ENCODE measurements around the gene MAP4K2. TPM values are rescaled to one million over a fixed set of nuclear protein-coding genes. Genes with fewer than 3 reads are reported as not detected.

MAP4K2 gene
- total and polyA plus RNA-seq, 2 of the 13 experiments (the other 11 are each of a cell fraction or from before 2014, with no cell fraction given) = 8.3 to 17.6 TPM

DNA sequence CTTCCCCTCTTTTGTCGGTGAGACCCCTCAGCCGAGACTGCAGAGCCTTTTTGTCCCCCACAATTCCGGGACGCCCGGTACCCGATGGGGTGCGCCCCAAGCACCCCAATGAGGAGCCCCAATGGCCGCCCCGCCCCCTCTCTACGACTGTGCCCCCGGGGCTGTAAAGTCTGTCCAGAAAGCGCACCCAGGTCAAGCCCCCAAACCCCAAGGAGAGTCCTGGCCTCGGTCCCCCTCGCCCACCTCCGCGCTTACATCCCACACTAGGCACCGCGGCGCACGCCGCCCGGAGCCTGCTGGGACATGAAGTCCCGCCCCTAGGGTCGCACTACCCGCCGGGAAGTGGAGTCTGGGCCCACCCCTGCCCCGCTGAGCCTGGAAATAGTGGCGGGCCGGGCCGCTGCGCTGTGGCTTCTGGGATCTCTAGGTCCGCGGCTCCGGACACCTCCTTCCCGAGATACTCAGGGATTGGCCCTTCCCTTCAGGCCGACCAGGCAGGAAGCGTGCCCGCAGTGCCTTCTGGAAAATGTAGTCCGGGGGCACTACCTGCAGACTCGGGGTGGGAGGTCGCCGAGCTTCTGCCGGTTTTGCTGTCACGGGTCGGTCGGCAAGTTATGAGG, 7.4 kb upstream of the MAP4K2 start, which contains the start of gene MEN1 (continued):
- TF ChIP-seq, protein P1, sequence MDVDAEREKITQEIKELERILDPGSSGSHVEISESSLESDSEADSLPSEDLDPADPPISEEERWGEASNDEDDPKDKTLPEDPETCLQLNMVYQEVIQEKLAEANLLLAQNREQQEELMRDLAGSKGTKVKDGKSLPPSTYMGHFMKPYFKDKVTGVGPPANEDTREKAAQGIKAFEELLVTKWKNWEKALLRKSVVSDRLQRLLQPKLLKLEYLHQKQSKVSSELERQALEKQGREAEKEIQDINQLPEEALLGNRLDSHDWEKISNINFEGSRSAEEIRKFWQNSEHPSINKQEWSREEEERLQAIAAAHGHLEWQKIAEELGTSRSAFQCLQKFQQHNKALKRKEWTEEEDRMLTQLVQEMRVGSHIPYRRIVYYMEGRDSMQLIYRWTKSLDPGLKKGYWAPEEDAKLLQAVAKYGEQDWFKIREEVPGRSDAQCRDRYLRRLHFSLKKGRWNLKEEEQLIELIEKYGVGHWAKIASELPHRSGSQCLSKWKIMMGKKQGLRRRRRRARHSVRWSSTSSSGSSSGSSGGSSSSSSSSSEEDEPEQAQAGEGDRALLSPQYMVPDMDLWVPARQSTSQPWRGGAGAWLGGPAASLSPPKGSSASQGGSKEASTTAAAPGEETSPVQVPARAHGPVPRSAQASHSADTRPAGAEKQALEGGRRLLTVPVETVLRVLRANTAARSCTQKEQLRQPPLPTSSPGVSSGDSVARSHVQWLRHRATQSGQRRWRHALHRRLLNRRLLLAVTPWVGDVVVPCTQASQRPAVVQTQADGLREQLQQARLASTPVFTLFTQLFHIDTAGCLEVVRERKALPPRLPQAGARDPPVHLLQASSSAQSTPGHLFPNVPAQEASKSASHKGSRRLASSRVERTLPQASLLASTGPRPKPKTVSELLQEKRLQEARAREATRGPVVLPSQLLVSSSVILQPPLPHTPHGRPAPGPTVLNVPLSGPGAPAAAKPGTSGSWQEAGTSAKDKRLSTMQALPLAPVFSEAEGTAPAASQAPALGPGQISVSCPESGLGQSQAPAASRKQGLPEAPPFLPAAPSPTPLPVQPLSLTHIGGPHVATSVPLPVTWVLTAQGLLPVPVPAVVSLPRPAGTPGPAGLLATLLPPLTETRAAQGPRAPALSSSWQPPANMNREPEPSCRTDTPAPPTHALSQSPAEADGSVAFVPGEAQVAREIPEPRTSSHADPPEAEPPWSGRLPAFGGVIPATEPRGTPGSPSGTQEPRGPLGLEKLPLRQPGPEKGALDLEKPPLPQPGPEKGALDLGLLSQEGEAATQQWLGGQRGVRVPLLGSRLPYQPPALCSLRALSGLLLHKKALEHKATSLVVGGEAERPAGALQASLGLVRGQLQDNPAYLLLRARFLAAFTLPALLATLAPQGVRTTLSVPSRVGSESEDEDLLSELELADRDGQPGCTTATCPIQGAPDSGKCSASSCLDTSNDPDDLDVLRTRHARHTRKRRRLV (CRISPR knock-in tag; IDR thresholded peaks at IDR 0.05) = peak; percentile 51; the same call in 1 of the 2 replicates
- TF ChIP-seq, protein P2, sequence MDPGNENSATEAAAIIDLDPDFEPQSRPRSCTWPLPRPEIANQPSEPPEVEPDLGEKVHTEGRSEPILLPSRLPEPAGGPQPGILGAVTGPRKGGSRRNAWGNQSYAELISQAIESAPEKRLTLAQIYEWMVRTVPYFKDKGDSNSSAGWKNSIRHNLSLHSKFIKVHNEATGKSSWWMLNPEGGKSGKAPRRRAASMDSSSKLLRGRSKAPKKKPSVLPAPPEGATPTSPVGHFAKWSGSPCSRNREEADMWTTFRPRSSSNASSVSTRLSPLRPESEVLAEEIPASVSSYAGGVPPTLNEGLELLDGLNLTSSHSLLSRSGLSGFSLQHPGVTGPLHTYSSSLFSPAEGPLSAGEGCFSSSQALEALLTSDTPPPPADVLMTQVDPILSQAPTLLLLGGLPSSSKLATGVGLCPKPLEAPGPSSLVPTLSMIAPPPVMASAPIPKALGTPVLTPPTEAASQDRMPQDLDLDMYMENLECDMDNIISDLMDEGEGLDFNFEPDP (CRISPR knock-in tag; conservative IDR thresholded peaks at IDR 0.05) = no peak
- peak; percentile 76; the same call in 1 of the 2 replicates for TF ChIP-seq ZNF891 (CRISPR knock-in tag; IDR thresholded peaks at IDR 0.05)
- no peak for TF ChIP-seq HOXA9 (CRISPR knock-in tag; IDR thresholded peaks at IDR 0.05; ENCODE audit: borderline replicate concordance)
- peak; percentile 78 for TF ChIP-seq SP5 (CRISPR knock-in tag; IDR thresholded peaks at IDR 0.05; ENCODE audit: borderline replicate concordance, low read depth)
- TF ChIP-seq, protein P3, sequence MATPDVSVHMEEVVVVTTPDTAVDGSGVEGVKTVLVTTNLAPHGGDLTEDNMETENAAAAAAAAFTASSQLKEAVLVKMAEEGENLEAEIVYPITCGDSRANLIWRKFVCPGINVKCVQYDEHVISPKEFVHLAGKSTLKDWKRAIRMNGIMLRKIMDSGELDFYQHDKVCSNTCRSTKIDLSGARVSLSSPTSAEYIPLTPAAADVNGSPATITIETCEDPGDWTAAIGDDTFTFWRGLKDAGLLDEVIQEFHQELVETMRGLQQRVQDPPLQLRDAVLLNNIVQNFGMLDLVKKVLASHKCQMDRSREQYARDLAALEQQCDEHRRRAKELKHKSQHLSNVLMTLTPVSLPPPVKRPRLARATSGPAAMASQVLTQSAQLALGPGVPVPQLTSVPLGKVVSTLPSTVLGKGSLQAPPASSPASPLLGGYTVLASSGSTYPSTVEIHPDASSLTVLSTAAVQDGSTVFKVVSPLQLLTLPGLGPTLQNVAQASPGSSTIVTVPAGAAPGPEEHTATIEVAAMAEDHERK (CRISPR knock-in tag; IDR thresholded peaks at IDR 0.05; ENCODE audit: low read depth) = peak; percentile 64
- TF ChIP-seq, protein P4, sequence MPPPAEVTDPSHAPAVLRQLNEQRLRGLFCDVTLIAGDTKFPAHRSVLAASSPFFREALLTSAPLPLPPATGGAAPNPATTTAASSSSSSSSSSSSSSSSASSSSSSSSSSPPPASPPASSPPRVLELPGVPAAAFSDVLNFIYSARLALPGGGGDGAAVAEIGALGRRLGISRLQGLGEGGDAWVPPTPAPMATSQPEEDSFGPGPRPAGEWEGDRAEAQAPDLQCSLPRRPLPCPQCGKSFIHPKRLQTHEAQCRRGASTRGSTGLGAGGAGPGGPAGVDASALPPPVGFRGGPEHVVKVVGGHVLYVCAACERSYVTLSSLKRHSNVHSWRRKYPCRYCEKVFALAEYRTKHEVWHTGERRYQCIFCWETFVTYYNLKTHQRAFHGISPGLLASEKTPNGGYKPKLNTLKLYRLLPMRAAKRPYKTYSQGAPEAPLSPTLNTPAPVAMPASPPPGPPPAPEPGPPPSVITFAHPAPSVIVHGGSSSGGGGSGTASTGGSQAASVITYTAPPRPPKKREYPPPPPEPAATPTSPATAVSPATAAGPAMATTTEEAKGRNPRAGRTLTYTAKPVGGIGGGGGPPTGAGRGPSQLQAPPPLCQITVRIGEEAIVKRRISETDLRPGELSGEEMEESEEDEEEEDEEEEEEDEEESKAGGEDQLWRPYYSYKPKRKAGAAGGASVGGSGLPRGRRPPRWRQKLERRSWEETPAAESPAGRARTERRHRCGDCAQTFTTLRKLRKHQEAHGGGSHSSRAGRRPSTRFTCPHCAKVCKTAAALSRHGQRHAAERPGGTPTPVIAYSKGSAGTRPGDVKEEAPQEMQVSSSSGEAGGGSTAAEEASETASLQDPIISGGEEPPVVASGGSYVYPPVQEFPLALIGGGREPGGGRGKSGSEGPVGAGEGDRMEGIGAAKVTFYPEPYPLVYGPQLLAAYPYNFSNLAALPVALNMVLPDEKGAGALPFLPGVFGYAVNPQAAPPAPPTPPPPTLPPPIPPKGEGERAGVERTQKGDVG (CRISPR knock-in tag; IDR thresholded peaks at IDR 0.05; ENCODE audit: borderline replicate concordance) = no peak
- no peak for TF ChIP-seq EED (CRISPR knock-in tag; IDR thresholded peaks at IDR 0.05)
- peak; percentile 80 for TF ChIP-seq NFYB (CRISPR knock-in tag; IDR thresholded peaks at IDR 0.05)
- TF ChIP-seq PITX1 (CRISPR knock-in tag; IDR thresholded peaks at IDR 0.05) = peak; percentile 34; the same call in 1 of the 2 replicates
- TF ChIP-seq, protein P5, sequence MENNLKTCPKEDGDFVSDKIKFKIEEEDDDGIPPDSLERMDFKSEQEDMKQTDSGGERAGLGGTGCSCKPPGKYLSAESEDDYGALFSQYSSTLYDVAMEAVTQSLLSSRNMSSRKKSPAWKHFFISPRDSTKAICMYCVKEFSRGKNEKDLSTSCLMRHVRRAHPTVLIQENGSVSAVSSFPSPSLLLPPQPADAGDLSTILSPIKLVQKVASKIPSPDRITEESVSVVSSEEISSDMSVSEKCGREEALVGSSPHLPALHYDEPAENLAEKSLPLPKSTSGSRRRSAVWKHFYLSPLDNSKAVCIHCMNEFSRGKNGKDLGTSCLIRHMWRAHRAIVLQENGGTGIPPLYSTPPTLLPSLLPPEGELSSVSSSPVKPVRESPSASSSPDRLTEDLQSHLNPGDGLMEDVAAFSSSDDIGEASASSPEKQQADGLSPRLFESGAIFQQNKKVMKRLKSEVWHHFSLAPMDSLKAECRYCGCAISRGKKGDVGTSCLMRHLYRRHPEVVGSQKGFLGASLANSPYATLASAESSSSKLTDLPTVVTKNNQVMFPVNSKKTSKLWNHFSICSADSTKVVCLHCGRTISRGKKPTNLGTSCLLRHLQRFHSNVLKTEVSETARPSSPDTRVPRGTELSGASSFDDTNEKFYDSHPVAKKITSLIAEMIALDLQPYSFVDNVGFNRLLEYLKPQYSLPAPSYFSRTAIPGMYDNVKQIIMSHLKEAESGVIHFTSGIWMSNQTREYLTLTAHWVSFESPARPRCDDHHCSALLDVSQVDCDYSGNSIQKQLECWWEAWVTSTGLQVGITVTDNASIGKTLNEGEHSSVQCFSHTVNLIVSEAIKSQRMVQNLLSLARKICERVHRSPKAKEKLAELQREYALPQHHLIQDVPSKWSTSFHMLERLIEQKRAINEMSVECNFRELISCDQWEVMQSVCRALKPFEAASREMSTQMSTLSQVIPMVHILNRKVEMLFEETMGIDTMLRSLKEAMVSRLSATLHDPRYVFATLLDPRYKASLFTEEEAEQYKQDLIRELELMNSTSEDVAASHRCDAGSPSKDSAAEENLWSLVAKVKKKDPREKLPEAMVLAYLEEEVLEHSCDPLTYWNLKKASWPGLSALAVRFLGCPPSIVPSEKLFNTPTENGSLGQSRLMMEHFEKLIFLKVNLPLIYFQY (CRISPR knock-in tag; IDR thresholded peaks at IDR 0.05; ENCODE audit: borderline replicate concordance) = peak; percentile 94
- TF ChIP-seq FOXK1 (CRISPR knock-in tag; IDR thresholded peaks at IDR 0.05; ENCODE audit: borderline replicate concordance, low read depth) = peak; percentile 42; the same call in 1 of the 2 replicates
